ENCODE measurements around the gene EPS8L1.
"Not testable (repeated sequence)": the region's sequence is repeated elsewhere in the genome, so short reads cannot be mapped to it uniquely, and the experiment has no call there.

The EPS8L1 gene

DNA sequence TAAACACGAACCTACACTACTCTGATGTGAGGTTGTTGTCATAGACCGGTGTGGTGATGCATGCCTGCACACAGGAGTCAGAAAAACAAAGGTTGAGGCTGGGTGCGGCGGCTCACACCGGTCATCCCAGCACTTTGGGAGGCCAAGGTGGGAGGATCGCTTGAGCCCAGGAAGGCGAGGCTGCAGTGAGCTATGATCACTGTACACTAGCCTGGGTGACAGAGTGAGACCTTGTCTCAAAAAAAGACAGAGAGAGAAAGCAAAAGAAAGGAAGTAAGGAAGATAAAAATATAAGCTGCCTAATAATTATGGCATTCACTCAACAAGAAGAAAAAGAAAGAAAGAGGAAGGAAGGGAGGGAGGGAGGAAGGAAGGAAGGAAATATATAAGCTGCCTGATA, 46.9 kb upstream of the EPS8L1 start:
- Histone ChIP-seq H3K9ac (ENCODE audit: low read depth, low read length, poor library complexity, severe bottlenecking) (no peak overlapping the region), H2AFZ (ENCODE audit: low read length) (no peak overlapping the region), H3K79me2 (ENCODE audit: insufficient read depth, low read length) (no peaks in the 10 kb centered on the region)

DNA sequence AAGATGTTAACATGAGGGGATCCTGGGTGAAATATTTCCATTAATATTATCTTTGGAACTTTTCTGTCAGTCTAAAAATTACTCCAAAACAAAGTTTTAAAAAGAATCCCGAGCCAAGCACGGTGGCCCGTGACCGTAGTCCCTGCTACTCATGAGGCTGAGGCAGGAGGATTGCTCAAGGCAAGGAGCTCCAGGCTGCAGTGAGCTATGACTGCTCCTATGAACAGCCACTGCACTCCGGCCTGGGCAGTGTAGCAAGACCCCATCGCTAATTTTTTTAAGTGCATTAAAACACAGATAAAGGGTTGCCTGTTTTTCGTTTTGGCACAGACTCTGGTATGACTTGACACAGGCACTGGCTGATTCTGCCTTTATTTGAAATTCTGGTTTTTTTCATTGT, 44.5 kb upstream of the EPS8L1 start:
- no peaks in the 10 kb centered on the region for H3K4me1 ChIP-seq (ENCODE audit: insufficient read depth, low read length, poor library complexity, severe bottlenecking)
- no peaks in the 10 kb centered on the region for H3K9me2 ChIP-seq (replicated peaks; ENCODE audit: low read depth, low read length)
- H3K4me2 ChIP-seq (ENCODE audit: low read depth, low read length, poor library complexity, severe bottlenecking) = no peak overlapping the region
- no peaks in the 10 kb centered on the region for H3K9me3 ChIP-seq (ENCODE audit: insufficient read depth, low read depth, low read length)
- TF ChIP-seq EZH2phosphoT487 (IDR thresholded peaks at IDR 0.05; ENCODE audit: borderline replicate concordance) = no peak
- TF ChIP-seq, protein P1, sequence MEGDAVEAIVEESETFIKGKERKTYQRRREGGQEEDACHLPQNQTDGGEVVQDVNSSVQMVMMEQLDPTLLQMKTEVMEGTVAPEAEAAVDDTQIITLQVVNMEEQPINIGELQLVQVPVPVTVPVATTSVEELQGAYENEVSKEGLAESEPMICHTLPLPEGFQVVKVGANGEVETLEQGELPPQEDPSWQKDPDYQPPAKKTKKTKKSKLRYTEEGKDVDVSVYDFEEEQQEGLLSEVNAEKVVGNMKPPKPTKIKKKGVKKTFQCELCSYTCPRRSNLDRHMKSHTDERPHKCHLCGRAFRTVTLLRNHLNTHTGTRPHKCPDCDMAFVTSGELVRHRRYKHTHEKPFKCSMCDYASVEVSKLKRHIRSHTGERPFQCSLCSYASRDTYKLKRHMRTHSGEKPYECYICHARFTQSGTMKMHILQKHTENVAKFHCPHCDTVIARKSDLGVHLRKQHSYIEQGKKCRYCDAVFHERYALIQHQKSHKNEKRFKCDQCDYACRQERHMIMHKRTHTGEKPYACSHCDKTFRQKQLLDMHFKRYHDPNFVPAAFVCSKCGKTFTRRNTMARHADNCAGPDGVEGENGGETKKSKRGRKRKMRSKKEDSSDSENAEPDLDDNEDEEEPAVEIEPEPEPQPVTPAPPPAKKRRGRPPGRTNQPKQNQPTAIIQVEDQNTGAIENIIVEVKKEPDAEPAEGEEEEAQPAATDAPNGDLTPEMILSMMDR (conservative IDR thresholded peaks at IDR 0.05; ENCODE audit: low read length) = no peak
- H3K27me3 ChIP-seq (ENCODE audit: insufficient read depth, low read length, poor library complexity, severe bottlenecking) = no peaks in the 10 kb centered on the region
- no peaks in the 10 kb centered on the region for H3K36me3 ChIP-seq (ENCODE audit: insufficient read depth, low read length)
- H3K4me3 ChIP-seq (ENCODE audit: low read length, poor library complexity, severe bottlenecking) = no peak overlapping the region
- H3K79me2 ChIP-seq (ENCODE audit: insufficient read depth, low read length) = no peaks in the 10 kb centered on the region
- H3K9ac ChIP-seq (ENCODE audit: low read depth, low read length, poor library complexity, severe bottlenecking) = no peak overlapping the region
- H2AFZ ChIP-seq (ENCODE audit: low read length) = no peak overlapping the region
- H4K20me1 ChIP-seq (ENCODE audit: insufficient read depth, low read length, poor library complexity, severe bottlenecking) = no peaks in the 10 kb centered on the region
- H3F3A ChIP-seq (ENCODE audit: low read depth) = no peaks in the 10 kb centered on the region

More for the DNA sequence above, 46.9 kb upstream of the EPS8L1 start:
- Histone ChIP-seq H3K4me2 (ENCODE audit: low read depth, low read length, poor library complexity, severe bottlenecking) (no peak overlapping the region), H4K20me1 (ENCODE audit: insufficient read depth, low read length, poor library complexity, severe bottlenecking) (no peaks in the 10 kb centered on the region), H3K9me2 (replicated peaks; ENCODE audit: low read depth, low read length) (no peaks in the 10 kb centered on the region), H3K27me3 (ENCODE audit: insufficient read depth, low read length, poor library complexity, severe bottlenecking) (no peaks in the 10 kb centered on the region), H3K4me3 (ENCODE audit: low read length, poor library complexity, severe bottlenecking) (no peak overlapping the region), H3K9me3 (ENCODE audit: insufficient read depth, low read depth, low read length) (no peaks in the 10 kb centered on the region), H3K36me3 (ENCODE audit: insufficient read depth, low read length) (no peaks in the 10 kb centered on the region), H3F3A (ENCODE audit: low read depth) (no peaks in the 10 kb centered on the region), H3K4me1 (ENCODE audit: insufficient read depth, low read length, poor library complexity, severe bottlenecking) (no peaks in the 10 kb centered on the region)
- TF ChIP-seq, protein P1 (conservative IDR thresholded peaks at IDR 0.05; ENCODE audit: low read length) = no peak
- no peak for TF ChIP-seq EZH2phosphoT487 (IDR thresholded peaks at IDR 0.05; ENCODE audit: borderline replicate concordance)

DNA sequence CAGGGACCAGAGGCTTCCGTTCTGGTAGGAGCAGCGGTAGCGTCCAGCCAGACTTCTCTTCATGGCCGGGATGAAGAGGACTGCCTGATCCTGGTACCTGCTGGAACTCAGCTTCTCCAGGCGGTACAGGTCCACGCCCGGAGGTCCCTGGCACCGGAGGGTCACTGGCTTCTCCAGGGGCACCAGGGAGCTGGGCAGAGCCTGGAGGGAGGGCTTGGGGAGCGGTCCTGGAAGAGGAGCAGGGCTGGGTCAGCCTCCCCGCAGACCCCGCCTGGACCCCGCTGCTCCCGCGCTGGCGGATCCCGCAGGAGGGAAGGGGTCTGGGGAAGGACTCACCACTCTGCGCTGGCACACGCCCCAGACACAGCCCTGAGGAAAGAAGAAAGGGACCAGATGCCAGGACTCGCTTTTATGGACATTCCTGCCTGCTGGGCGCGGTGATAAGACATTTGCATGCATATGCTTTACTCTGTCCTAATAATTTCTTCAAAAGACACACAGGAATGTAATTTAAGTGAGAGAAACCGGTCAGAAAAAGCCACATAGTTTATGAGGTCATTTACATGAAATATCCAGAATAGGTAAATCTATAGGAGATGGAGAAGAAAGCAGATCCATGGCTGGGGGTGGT, 43.4 kb upstream of the EPS8L1 start:
- no peaks in the 10 kb centered on the region for H3K79me2 ChIP-seq (ENCODE audit: insufficient read depth, low read length)
- no peak overlapping the region for H3K4me3 ChIP-seq (ENCODE audit: low read length, poor library complexity, severe bottlenecking)
- H3K4me1 ChIP-seq (ENCODE audit: insufficient read depth, low read length, poor library complexity, severe bottlenecking) = no peaks in the 10 kb centered on the region
- no peaks in the 10 kb centered on the region for H3K9me2 ChIP-seq (replicated peaks; ENCODE audit: low read depth, low read length)
- no peak for TF ChIP-seq EZH2phosphoT487 (IDR thresholded peaks at IDR 0.05; ENCODE audit: borderline replicate concordance)
- TF ChIP-seq, protein P1 (conservative IDR thresholded peaks at IDR 0.05; ENCODE audit: low read length) = no peak
- no peak overlapping the region for H3K9ac ChIP-seq (ENCODE audit: low read depth, low read length, poor library complexity, severe bottlenecking)
- no peaks in the 10 kb centered on the region for H3K9me3 ChIP-seq (ENCODE audit: insufficient read depth, low read depth, low read length)
- H2AFZ ChIP-seq (ENCODE audit: low read length) = no peak overlapping the region
- H4K20me1 ChIP-seq (ENCODE audit: insufficient read depth, low read length, poor library complexity, severe bottlenecking) = no peaks in the 10 kb centered on the region
- H3F3A ChIP-seq (ENCODE audit: low read depth) = no peaks in the 10 kb centered on the region
- no peaks in the 10 kb centered on the region for H3K27me3 ChIP-seq (ENCODE audit: insufficient read depth, low read length, poor library complexity, severe bottlenecking)
- H3K4me2 ChIP-seq (ENCODE audit: low read depth, low read length, poor library complexity, severe bottlenecking) = no peak overlapping the region
- H3K36me3 ChIP-seq (ENCODE audit: insufficient read depth, low read length) = no peaks in the 10 kb centered on the region

DNA sequence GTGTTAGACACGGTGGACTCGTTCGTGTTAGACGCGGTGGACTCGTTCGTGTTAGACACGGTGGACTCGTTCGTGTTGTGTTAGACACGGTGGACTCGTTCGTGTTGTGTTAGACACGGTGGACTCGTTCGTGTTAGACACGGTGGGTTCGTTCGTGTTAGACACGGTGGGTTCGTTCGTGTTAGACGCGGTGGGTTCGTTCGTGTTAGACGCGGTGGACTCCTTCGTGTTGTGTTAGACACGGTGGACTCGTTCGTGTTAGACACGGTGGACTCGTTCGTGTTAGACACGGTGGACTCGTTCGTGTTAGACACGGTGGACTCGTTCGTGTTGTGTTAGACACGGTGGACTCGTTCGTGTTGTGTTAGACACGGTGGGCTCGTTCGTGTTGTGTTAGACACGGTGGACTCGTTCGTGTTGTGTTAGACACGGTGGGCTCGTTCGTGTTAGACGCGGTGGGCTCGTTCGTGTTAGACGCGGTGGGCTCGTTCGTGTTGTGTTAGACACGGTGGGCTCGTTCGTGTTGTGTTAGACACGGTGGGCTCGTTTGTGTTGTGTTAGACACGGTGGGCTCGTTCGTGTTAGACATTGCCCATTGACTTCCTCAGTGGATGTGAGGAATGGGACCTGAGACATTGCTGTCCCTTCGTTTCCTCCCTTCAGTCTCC, 42.6 kb upstream of the EPS8L1 start:
- not testable (repeated sequence) for H3K4me1 ChIP-seq (ENCODE audit: insufficient read depth, low read length, poor library complexity, severe bottlenecking); H3K27me3 ChIP-seq (ENCODE audit: insufficient read depth, low read length, poor library complexity, severe bottlenecking); H3F3A ChIP-seq (ENCODE audit: low read depth); H3K9me2 ChIP-seq (replicated peaks; ENCODE audit: low read depth, low read length); H3K4me2 ChIP-seq (ENCODE audit: low read depth, low read length, poor library complexity, severe bottlenecking); H3K9me3 ChIP-seq (ENCODE audit: insufficient read depth, low read depth, low read length); H3K4me3 ChIP-seq (ENCODE audit: low read length, poor library complexity, severe bottlenecking); H3K9ac ChIP-seq (ENCODE audit: low read depth, low read length, poor library complexity, severe bottlenecking); H3K36me3 ChIP-seq (ENCODE audit: insufficient read depth, low read length); H2AFZ ChIP-seq (ENCODE audit: low read length); H3K79me2 ChIP-seq (ENCODE audit: insufficient read depth, low read length); H4K20me1 ChIP-seq (ENCODE audit: insufficient read depth, low read length, poor library complexity, severe bottlenecking)
